Urinary bladder (tissue), 4 donors: ENCODE data around the gene TEX13B. TPM values are rescaled to one million over a fixed set of nuclear protein-coding genes. Genes with fewer than 3 reads are reported as not detected.
"Not testable (repeated sequence)": the region's sequence is repeated elsewhere in the genome, so short reads cannot be mapped to it uniquely, and the experiment has no call there.

Experiments used
- DNase-seq: peaks from one replicate; pipeline ENCODE4 v3.0.0-alpha.2; 2015; ENCODE audit errors: extremely low spot score
- H3K27ac ChIP-seq: one replicate; pipeline ENCODE4 v1.5.1; 2013; ENCODE audit warnings: low read depth, mild to moderate bottlenecking, moderate library complexity
- H3K36me3 ChIP-seq: one replicate; pipeline ENCODE4 v1.6.1; 2013; ENCODE audit warnings: mild to moderate bottlenecking, moderate library complexity; ENCODE audit not compliant: insufficient read depth
- H3K4me1 ChIP-seq: one replicate; pipeline ENCODE4 v1.6.1; 2013; ENCODE audit warnings: mild to moderate bottlenecking, moderate library complexity; ENCODE audit not compliant: insufficient read depth
- H3K4me3 ChIP-seq: one replicate; pipeline ENCODE4 v1.5.1; 2013; ENCODE audit warnings: low read depth, low read length
- WGBS: extraction: QIAGEN DNeasy Blood & Tissue Kit; methylation state at CpG from one replicate; pipeline ENCODE4 v1.1.7; 2013; 5-methylcytosine and 5-hydroxymethylcytosine counted together
- polyA plus RNA-seq: library from polyadenylated mRNA; stranded (reverse); fragments of 200-250 nt; gene quantifications from one replicate; pipeline ENCODE4 v1.2.3, GENCODE V29; 2013
- total RNA-seq: library from RNA; depleted of rRNA; stranded (reverse); fragments of >200 nt; gene quantifications from one replicate; pipeline ENCODE4 v1.2.3, GENCODE V29; 2014
- donor health status: healthy with polysubstance abuse.
- donor health status: healthy.

The TEX13B gene
- total and polyA plus RNA-seq, 2 donors = not detected

- H3K4me3 ChIP-seq = no peak overlapping the region
- no peaks in the 10 kb centered on the region for H3K36me3 ChIP-seq
- H3K4me1 ChIP-seq = no peaks in the 10 kb centered on the region
- no peak overlapping the region for H3K27ac ChIP-seq
- no peak for DNase-seq
Measured at GRCh38 chrX:107979534-107979933, 2.6 kb downstream of the TEX13B start.

- H3K4me1 ChIP-seq = no peaks in the 10 kb centered on the region
- H3K27ac ChIP-seq = no peak overlapping the region
- H3K36me3 ChIP-seq = no peaks in the 10 kb centered on the region
- WGBS = 47% methylated on average over 3 of the region's 3 CpGs
- DNase-seq = no peak
- no peak overlapping the region for H3K4me3 ChIP-seq
Measured at GRCh38 chrX:107978707-107979307, 3.4 kb downstream of the TEX13B start.

DNA sequence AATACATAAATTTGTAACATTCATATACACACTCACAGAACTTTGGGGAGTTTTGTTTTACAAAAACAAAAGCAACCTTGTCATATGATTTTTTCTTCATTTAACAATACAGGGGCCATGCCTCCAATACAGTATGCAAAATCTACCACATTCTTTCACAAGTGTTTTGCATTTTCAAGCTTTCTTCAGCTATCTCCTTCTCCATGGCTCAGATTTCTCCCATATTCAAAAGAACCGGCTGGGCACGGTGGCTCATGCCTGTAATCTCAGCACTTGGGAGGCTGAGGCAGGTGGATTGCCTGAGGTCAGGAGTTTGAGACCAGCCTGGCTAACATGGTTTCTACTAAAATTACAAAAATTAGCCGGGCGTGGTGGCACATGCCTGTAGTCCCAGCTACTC, 4.1 kb downstream of the TEX13B start:
- DNase-seq = no peak
- 87% methylated on average over 4 of the region's 4 CpGs for WGBS
- Histone ChIP-seq H3K4me3 (no peak overlapping the region), H3K36me3 (no peaks in the 10 kb centered on the region), H3K27ac (no peak overlapping the region), H3K4me1 (no peaks in the 10 kb centered on the region)

GRCh38 chrX:107971636-107972035, 10.5 kb downstream of the TEX13B start:
- 79% methylated on average over 3 of the region's 3 CpGs for WGBS
- no peak for DNase-seq
- Histone ChIP-seq H3K36me3 (no peaks in the 10 kb centered on the region), H3K27ac (no peak overlapping the region), H3K4me1 (no peaks in the 10 kb centered on the region), H3K4me3 (no peak overlapping the region)

GRCh38 chrX:107970073-107970472, 12.1 kb downstream of the TEX13B start:
- Histone ChIP-seq H3K27ac (no peak overlapping the region), H3K36me3 (no peaks in the 10 kb centered on the region), H3K4me1 (no peaks in the 10 kb centered on the region), H3K4me3 (no peak overlapping the region)
- no peak for DNase-seq
- 46% methylated on average over 2 of the region's 2 CpGs for WGBS

DNA sequence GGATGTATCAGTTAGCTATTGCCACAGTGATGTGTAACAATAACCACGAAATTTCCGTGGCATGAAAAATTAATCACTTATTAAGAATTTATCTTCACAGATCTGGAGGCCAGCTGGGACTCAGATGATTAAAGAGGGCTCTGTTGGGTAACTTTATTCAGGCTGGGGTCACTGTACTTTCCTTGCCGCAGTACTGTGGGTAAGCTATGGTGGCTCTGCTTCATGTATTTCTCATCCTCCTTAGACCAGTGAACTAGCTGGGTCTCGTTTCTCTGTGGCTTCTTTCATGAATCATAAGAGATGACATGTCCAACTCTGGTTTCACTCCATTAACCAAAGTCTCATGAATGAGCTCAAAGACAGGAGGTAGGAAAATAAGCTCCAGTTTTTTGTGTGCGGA, 13.5 kb downstream of the TEX13B start:
- H3K4me3 ChIP-seq = no peak overlapping the region
- no peaks in the 10 kb centered on the region for H3K36me3 ChIP-seq
- 90% methylated on average over 5 of the region's 5 CpGs for WGBS
- H3K27ac ChIP-seq = no peak overlapping the region
- H3K4me1 ChIP-seq = no peaks in the 10 kb centered on the region
- no peak for DNase-seq

DNA sequence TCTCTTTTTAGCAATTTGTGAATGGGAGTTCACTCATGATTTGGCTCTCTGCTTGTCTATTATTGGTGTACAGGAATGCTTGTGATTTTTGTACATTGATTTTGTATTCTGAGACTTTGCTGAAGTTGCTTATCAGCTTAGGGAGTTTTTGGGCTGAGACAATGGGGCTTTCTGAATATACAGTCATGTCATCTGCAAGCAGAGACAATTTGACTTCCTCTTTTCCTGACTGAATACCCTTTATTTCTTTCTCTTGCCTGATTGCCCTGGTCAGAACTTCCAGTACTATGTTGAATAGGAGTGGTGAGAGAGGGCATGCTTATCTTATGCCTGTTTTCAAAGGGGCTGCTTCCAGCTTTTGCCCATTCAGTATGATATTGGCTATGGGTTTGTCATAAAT, 26.8 kb downstream of the TEX13B start:
- DNase-seq, H3K36me3 ChIP-seq, H3K4me3 ChIP-seq, H3K27ac ChIP-seq, H3K4me1 ChIP-seq: not testable (repeated sequence)

DNA sequence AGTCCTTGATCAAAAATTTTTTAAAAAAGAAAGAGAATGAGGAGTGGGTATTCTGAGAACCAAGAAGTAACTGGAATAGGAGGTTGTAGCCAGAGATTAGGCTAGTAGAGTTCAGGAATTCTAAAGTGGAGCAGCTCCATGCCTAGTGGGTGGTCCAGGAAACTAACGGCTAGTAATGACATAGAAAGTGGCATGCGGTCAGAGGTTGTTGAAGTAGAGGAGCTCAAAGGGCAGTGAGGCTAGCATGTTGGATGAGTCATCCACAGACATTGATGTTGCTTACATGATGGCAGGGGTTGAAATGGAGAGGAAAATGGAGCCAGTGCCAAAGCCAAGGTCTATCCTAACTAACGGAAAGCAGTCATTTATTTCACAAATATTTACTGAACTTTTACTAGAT, 42.1 kb downstream of the TEX13B start:
- WGBS = 37% methylated on average over 3 of the region's 3 CpGs
- H3K36me3 ChIP-seq = no peaks in the 10 kb centered on the region
- no peak overlapping the region for H3K27ac ChIP-seq
- no peak overlapping the region for H3K4me3 ChIP-seq
- no peaks in the 10 kb centered on the region for H3K4me1 ChIP-seq
- no peak for DNase-seq

GRCh38 chrX:107936434-107936730, 45.8 kb downstream of the TEX13B start:
- no peak overlapping the region for H3K4me3 ChIP-seq
- DNase-seq = no peak
- no peaks in the 10 kb centered on the region for H3K4me1 ChIP-seq
- 38% methylated on average over 16 of the region's 16 CpGs for WGBS
- H3K36me3 ChIP-seq = no peaks in the 10 kb centered on the region
- no peak overlapping the region for H3K27ac ChIP-seq

GRCh38 chrX:107935664-107936433, 46.3 kb downstream of the TEX13B start:
- 9% methylated on average over 48 of the region's 48 CpGs for WGBS
- Histone ChIP-seq H3K4me1 (no peaks in the 10 kb centered on the region), H3K4me3 (no peak overlapping the region), H3K27ac (no peak overlapping the region), H3K36me3 (no peaks in the 10 kb centered on the region)
- DNase-seq = no peak

GRCh38 chrX:107935200-107935599, 47.0 kb downstream of the TEX13B start:
- Histone ChIP-seq H3K36me3 (no peaks in the 10 kb centered on the region), H3K4me3 (no peak overlapping the region), H3K4me1 (no peaks in the 10 kb centered on the region), H3K27ac (no peak overlapping the region)
- 32% methylated on average over 7 of the region's 7 CpGs for WGBS
- DNase-seq = no peak

DNA sequence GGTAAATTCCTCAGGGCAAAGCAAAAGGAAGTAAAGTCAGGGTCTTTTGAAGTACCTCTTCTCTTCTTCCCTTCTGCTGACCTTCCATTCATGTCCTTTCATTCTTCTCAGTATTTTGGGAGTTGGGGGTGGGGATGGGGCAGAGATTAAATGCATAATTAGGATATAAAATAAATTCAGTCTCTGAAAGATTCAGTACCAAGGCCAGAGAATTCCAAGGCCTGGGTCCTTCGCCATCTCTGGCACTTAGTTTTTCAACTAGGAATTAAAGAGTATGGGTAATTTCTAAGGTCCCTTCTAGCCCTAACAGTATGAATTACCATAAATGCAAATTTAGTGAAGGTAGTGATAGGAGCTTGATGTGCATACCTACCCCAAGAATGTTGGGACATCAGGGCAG, 47.9 kb downstream of the TEX13B start:
- H3K27ac ChIP-seq = no peak overlapping the region
- no peak for DNase-seq
- WGBS = 88% methylated on average over 1 of the region's 1 CpG
- H3K4me3 ChIP-seq = no peak overlapping the region
- H3K4me1 ChIP-seq = no peaks in the 10 kb centered on the region
- no peaks in the 10 kb centered on the region for H3K36me3 ChIP-seq
